Measurements from ENCODE around the gene CSNK1D.
A peak's percentile ranks its signal among the peaks of the same experiment; 100 is the strongest.
"Not testable (repeated sequence)": the region's sequence is repeated elsewhere in the genome, so short reads cannot be mapped to it uniquely, and the experiment has no call there.

Gene CSNK1D

GRCh38 chr17:82212331-82213250 lies 60.9 kb downstream of the CSNK1D start, which contains the start of gene CCDC57:
TSS of gene CCDC57 (minus strand) at chr17:82212842. CDS start at chr17:82201944, 10,898 bp downstream.
- DNase-seq, result peak; percentile 88

GRCh38 chr17:82210655-82211054 lies 62.8 kb downstream of the CSNK1D start:
- DNase-seq, result not testable (repeated sequence)

GRCh38 chr17:82205720-82206508 lies 67.6 kb downstream of the CSNK1D start:
- DNase-seq, result peak; percentile 95

- DNase-seq, result peak; percentile 74
These were observed 68.4 kb downstream of the CSNK1D start for GRCh38 chr17:82204831-82205719.

GRCh38 chr17:82203920-82204319 lies 69.6 kb downstream of the CSNK1D start:
- no peak for DNase-seq

- DNase-seq, result no peak
These were observed 70.5 kb downstream of the CSNK1D start for GRCh38 chr17:82202981-82203380.

- DNase-seq, result no peak
These were observed 72.0 kb downstream of the CSNK1D start for GRCh38 chr17:82201498-82201910.

- peak; percentile 92 for DNase-seq
These were observed 72.6 kb downstream of the CSNK1D start for GRCh38 chr17:82200743-82201497.

GRCh38 chr17:82200135-82200534 lies 73.4 kb downstream of the CSNK1D start:
- no peak for DNase-seq

- DNase-seq, result no peak
These were observed 74.0 kb downstream of the CSNK1D start for GRCh38 chr17:82199496-82199895.

- DNase-seq, result no peak
These were observed 75.4 kb downstream of the CSNK1D start for GRCh38 chr17:82198092-82198491.

GRCh38 chr17:82195675-82196672 lies 77.5 kb downstream of the CSNK1D start:
- DNase-seq, result no peak

- DNase-seq, result no peak
These were observed 78.7 kb downstream of the CSNK1D start for GRCh38 chr17:82194765-82195164.

GRCh38 chr17:82193520-82194220 lies 79.8 kb downstream of the CSNK1D start:
- DNase-seq, result no peak

- not testable (repeated sequence) for DNase-seq
These were observed 80.5 kb downstream of the CSNK1D start for GRCh38 chr17:82193050-82193449.

Measured in hematopoietic multipotent progenitor cell treated with erythropoietin and hydrocortisone succinate and interleukin-3 and kit ligand, for 6 days (in vitro differentiated cells).